K562 (cell line): ENCODE data around the gene PDZK1IP1. TPM values are rescaled to one million over a fixed set of nuclear protein-coding genes. Genes with fewer than 3 reads are reported as not detected.
A peak's percentile ranks its signal among the peaks of the same experiment; 100 is the strongest.

ENCODE experiments used
- CHAMP1 ChIP-seq: fragments of 450-650 bp; IDR thresholded peaks from 2 replicates; pipeline ENCODE4 v1.6.1; 2016; ENCODE audit warnings: mild to moderate bottlenecking
- CHCHD3 ChIP-seq: fragments of 250-450 bp; sonication (Bioruptor Pico); IDR thresholded peaks from 2 replicates; pipeline ENCODE4 v2.1.2; 2022; ENCODE audit warnings: mild to moderate bottlenecking
- ELK1 ChIP-seq: sonication (generic); formaldehyde crosslinking; IDR thresholded peaks from 2 replicates; pipeline ENCODE4 v1.8.1; 2022; ENCODE audit warnings: missing genetic modification reagents
- FOXP1 ChIP-seq: sonication (generic); formaldehyde crosslinking; IDR thresholded peaks from 2 replicates; pipeline ENCODE4 v1.8.0; 2022; ENCODE audit warnings: mild to moderate bottlenecking, missing genetic modification reagents
- JUND ChIP-seq, 2 experiments: IDR thresholded peaks; 2 replicates in 1 of 2; 3 replicates in 1 of 2; pipeline ENCODE4 v1.6.1; 2011; ENCODE audit warnings: borderline replicate concordance in 2 of 2, low read depth in 2 of 2, low read length in 2 of 2, improper control_type of control experiment in 1 of 2, missing biosample characterization in 1 of 2, missing genetic modification characterization in 1 of 2, missing genetic modification reagents in 1 of 2
- KAT7 ChIP-seq: sonication (generic); formaldehyde crosslinking; IDR thresholded peaks from 2 replicates; pipeline ENCODE4 v1.8.0; 2022; ENCODE audit warnings: missing genetic modification reagents, mild to moderate bottlenecking, borderline replicate concordance
- KDM1A ChIP-seq, 2 experiments: fragments of 450-650 bp; IDR thresholded peaks; 2 replicates each; pipeline ENCODE4 v1.6.1; 2016; ENCODE audit warnings: mild to moderate bottlenecking in 2 of 2
- NR1H2 ChIP-seq: sonication (generic); formaldehyde crosslinking; IDR thresholded peaks from 2 replicates; pipeline ENCODE4 v1.4.0; 2020; ENCODE audit warnings: mild to moderate bottlenecking, missing genetic modification reagents
- PHB2 ChIP-seq: fragments of 450-650 bp; IDR thresholded peaks from 2 replicates; pipeline ENCODE4 v1.6.1; 2017; ENCODE audit warnings: low read depth
- RBFOX2 ChIP-seq: fragments of 200-400 bp; formaldehyde crosslinking; IDR thresholded peaks from 2 replicates; pipeline ENCODE4 v1.6.1; 2017; ENCODE audit warnings: low read depth, mild to moderate bottlenecking, low read length, moderate library complexity
- SNRNP70 ChIP-seq: fragments of 200-400 bp; formaldehyde crosslinking; optimal IDR thresholded peaks from 2 replicates; pipeline ENCODE3; 2017; ENCODE audit warnings: low read depth, low read length
- ZC3H4 ChIP-seq: sonication (generic); formaldehyde crosslinking; IDR thresholded peaks from 2 replicates; pipeline ENCODE4 v1.9.0; 2021; ENCODE audit warnings: missing genetic modification reagents, borderline replicate concordance
- ZKSCAN3 ChIP-seq: fragments of 250-450 bp; sonication (Bioruptor Pico); IDR thresholded peaks from 2 replicates; pipeline ENCODE4 v1.4.0; 2020
- ZNF384 ChIP-seq: IDR thresholded peaks from 2 replicates; pipeline ENCODE4 v1.6.1; 2012; ENCODE audit warnings: low read depth, low read length, improper control_type of control experiment
- ZNF79 ChIP-seq: fragments of 250-450 bp; sonication (Bioruptor Pico); IDR thresholded peaks from 2 replicates; pipeline ENCODE4 v1.4.0; 2020; ENCODE audit warnings: low read depth, mild to moderate bottlenecking, moderate library complexity
- ZZZ3 ChIP-seq: fragments of 450-650 bp; IDR thresholded peaks from 2 replicates; pipeline ENCODE4 v1.6.1; 2016; ENCODE audit warnings: antibody characterized with exemption, mild to moderate bottlenecking, moderate library complexity
- polyA plus RNA-seq, 8 experiments: library from polyadenylated mRNA; depleted of rRNA in 4 of 8; stranded (reverse) in 5 of 8; unstranded in 3 of 8; fragments of >200 nt; fragmentation: Nextera tagmentation in 2 of 8; fragmentation: Illumina TruSeq in 1 of 8; extraction: Ambion mirVana in 2 of 8; extraction: Trizol in 1 of 8; gene quantifications; 2 replicates each; pipeline versions ENCODE4 v1.2.1 to v1.2.3, GENCODE V29; 2011 to 2014; ENCODE audit warnings: inconsistent platforms in 1 of 8, missing spikeins in 1 of 8
- total RNA-seq, 7 experiments: library from RNA; depleted of rRNA in 6 of 7; stranded (reverse); fragments of >200 nt in 6 of 7; fragmentation: Illumina TruSeq in 2 of 7; extraction: Trizol in 2 of 7; gene quantifications; 2 replicates each; pipeline versions ENCODE4 v1.2.1 to v1.2.3, GENCODE V29; 2011 to 2021; ENCODE audit warnings: low replicate concordance in 1 of 7
- TF ChIP-seq, protein P1 (sequence below): fragments of 250-450 bp; sonication (Bioruptor Pico); IDR thresholded peaks from 2 replicates; pipeline ENCODE4 v1.5.0; 2021; ENCODE audit warnings: mild to moderate bottlenecking, borderline replicate concordance
- TF ChIP-seq, protein P2 (sequence below): fragments of 450-650 bp; formaldehyde crosslinking; IDR thresholded peaks from 2 replicates; pipeline ENCODE4 v1.4.0; 2020; ENCODE audit warnings: mild to moderate bottlenecking, moderate library complexity

Gene PDZK1IP1
- total and polyA plus RNA-seq, 9 of the 15 experiments (the other 6 are each of a cell fraction or from before 2014, with no cell fraction given): 0.17 to 0.68 (median 0.53) TPM; not detected in 2

DNA sequence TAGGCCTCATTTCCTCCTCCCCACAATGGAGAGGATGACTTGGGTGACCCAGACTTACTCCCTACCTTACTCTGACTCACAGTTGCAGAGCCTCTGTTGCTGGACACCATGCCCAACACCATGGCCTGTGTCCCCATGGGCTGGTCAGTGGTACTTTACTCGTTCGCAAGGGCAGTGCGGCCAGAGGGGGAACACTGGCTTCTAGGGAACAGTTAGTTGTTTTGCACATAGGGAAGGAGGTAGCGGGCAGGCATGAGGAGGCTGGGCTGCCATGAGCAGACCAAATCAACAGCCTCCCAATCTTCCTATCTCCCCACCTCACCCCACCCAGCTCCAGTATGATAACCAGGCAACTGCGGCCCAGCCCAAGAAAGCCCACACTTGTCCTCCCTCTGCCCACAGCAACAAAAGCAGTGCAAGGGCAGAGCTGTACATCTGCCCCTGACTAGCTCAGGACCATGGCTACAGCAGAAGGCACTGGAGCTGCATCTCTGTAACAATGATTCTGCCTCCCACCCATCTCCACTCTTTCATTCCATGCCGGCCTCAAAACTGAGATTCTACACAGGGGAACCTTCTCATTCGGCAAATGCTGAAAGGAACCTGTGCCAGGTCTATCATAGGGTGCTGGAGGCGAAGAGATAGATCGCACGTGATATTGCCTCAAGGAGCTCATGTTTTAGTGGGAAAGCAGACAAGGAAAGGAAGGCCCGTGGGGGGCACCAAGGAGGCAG lies 23.6 kb upstream of the PDZK1IP1 start (continued):
- TF ChIP-seq ZNF79 (CRISPR knock-in tag) (no peak), JUND (IDR thresholded peaks at IDR 0.05; ENCODE audit: borderline replicate concordance, low read depth, low read length) (no peak), JUND (tag; IDR thresholded peaks at IDR 0.05; ENCODE audit: borderline replicate concordance, low read depth, low read length) (peak; percentile 23; the same call in 2 of the 3 replicates), CHAMP1 (no peak), PHB2 (no peak), RBFOX2 (no peak), FOXP1 (CRISPR knock-in tag) (no peak), NR1H2 (CRISPR knock-in tag) (no peak), ZNF384 (no peak), ZZZ3 (no peak), ZKSCAN3 (CRISPR knock-in tag) (no peak), SNRNP70 (peak; percentile 62), KAT7 (no peak), ELK1 (CRISPR knock-in tag) (no peak), CHCHD3 (CRISPR knock-in tag) (no peak), KDM1A (IDR thresholded peaks at IDR 0.05) (no peak), ZC3H4 (CRISPR knock-in tag) (no peak)
- TF ChIP-seq, protein P1, sequence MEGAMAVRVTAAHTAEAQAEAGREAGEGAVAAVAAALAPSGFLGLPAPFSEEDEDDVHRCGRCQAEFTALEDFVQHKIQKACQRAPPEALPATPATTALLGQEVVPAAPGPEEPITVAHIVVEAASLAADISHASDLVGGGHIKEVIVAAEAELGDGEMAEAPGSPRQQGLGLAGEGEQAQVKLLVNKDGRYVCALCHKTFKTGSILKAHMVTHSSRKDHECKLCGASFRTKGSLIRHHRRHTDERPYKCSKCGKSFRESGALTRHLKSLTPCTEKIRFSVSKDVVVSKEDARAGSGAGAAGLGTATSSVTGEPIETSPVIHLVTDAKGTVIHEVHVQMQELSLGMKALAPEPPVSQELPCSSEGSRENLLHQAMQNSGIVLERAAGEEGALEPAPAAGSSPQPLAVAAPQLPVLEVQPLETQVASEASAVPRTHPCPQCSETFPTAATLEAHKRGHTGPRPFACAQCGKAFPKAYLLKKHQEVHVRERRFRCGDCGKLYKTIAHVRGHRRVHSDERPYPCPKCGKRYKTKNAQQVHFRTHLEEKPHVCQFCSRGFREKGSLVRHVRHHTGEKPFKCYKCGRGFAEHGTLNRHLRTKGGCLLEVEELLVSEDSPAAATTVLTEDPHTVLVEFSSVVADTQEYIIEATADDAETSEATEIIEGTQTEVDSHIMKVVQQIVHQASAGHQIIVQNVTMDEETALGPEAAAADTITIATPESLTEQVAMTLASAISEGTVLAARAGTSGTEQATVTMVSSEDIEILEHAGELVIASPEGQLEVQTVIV (CRISPR knock-in tag): no peak
- TF ChIP-seq, protein P2, sequence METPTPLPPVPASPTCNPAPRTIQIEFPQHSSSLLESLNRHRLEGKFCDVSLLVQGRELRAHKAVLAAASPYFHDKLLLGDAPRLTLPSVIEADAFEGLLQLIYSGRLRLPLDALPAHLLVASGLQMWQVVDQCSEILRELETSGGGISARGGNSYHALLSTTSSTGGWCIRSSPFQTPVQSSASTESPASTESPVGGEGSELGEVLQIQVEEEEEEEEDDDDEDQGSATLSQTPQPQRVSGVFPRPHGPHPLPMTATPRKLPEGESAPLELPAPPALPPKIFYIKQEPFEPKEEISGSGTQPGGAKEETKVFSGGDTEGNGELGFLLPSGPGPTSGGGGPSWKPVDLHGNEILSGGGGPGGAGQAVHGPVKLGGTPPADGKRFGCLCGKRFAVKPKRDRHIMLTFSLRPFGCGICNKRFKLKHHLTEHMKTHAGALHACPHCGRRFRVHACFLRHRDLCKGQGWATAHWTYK (CRISPR knock-in tag): peak; percentile 73; the same call in 1 of the 2 replicates
